SK-N-SH (cell line): Measurements from ENCODE around the gene PCBP3.

Experiments used
- CTCF ChIP-seq: fragments of 200-600 bp; sonication (generic); IDR thresholded peaks from 2 replicates; pipeline ENCODE4 v1.6.1; 2017; ENCODE audit warnings: antibody characterized with exemption, mild to moderate bottlenecking, moderate library complexity
- ELF1 ChIP-seq: IDR thresholded peaks from 2 replicates; pipeline ENCODE4 v1.4.0; 2012
- FOXJ3 ChIP-seq: sonication (generic); formaldehyde crosslinking; IDR thresholded peaks from 2 replicates; pipeline ENCODE4 v1.5.1; 2020; ENCODE audit warnings: mild to moderate bottlenecking, missing genetic modification reagents
- FOXM1 ChIP-seq: IDR thresholded peaks from 2 replicates; pipeline ENCODE4 v1.4.0; 2012; ENCODE audit warnings: low read depth, mild to moderate bottlenecking
- JUND ChIP-seq: IDR thresholded peaks from 2 replicates; pipeline ENCODE4 v1.4.0; 2012
- REST ChIP-seq: IDR thresholded peaks from 2 replicates; pipeline ENCODE4 v1.6.1; 2012; ENCODE audit warnings: mild to moderate bottlenecking, low read depth, low read length, moderate library complexity
- RFX5 ChIP-seq: IDR thresholded peaks from 2 replicates; pipeline ENCODE4 v1.6.1; 2012; ENCODE audit warnings: mild to moderate bottlenecking, improper control_type of control experiment, low read length
- SMC3 ChIP-seq: IDR thresholded peaks from 2 replicates; pipeline ENCODE4 v1.6.1; 2012; ENCODE audit warnings: low read depth, low read length, improper control_type of control experiment

GRCh38 chr21:45889256-45889655 lies 245.7 kb downstream of the PCBP3 start:
- TF ChIP-seq CTCF, result no peak
- TF ChIP-seq JUND, result no peak
- TF ChIP-seq ELF1, result no peak
- no peak for TF ChIP-seq FOXJ3
- TF ChIP-seq REST, result no peak
- no peak for TF ChIP-seq SMC3
- no peak for TF ChIP-seq FOXM1
- TF ChIP-seq RFX5, result no peak
